SK-N-SH (cell line): Measurements from ENCODE around the gene LPAR1. TPM values are rescaled to one million over a fixed set of nuclear protein-coding genes. Genes with fewer than 3 reads are reported as not detected.

Experiments
- CTCF ChIA-PET: fragments of 300-600, 350-600 bp; formaldehyde crosslinking; extraction: SDS; loops from one replicate; lab custom pipeline; 2021; lab: Yijun Ruan, JAX
- POLR2A ChIA-PET: fragments of 350-600 bp; sonication (Branson Sonifier 250); formaldehyde crosslinking; extraction: SDS; loops from one replicate; lab custom pipeline; 2020; ENCODE audit warnings: antibody characterized with exemption, inconsistent platforms; lab: Yijun Ruan, JAX
- DNase-seq: peaks from one replicate; pipeline ENCODE4 v3.0.0; 2012
- H2AFZ ChIP-seq: fragments of 200-600 bp; sonication (generic); 2 replicates; pipeline ENCODE4 v1.8.1; 2016; ENCODE audit warnings: antibody characterized with exemption, mild to moderate bottlenecking, low read depth
- H3F3A ChIP-seq: fragments of 200-600 bp; sonication (generic); replicated peaks from 2 replicates; pipeline ENCODE3; 2016; ENCODE audit warnings: antibody characterized with exemption, mild to moderate bottlenecking; ENCODE audit not compliant: insufficient read depth
- H3K27ac ChIP-seq, 2 experiments: fragments of 200-500 bp in 1 of 2; fragments of 200-600 bp in 1 of 2; sonication (Bioruptor generic) in 1 of 2; sonication (generic), shearing (Covaris generic) in 1 of 2; 2 replicates each; pipeline versions ENCODE4 v1.5.1 to v1.6.1; 2014 to 2016; ENCODE audit warnings: low read depth in 2 of 2, inconsistent platforms in 1 of 2, low read length in 1 of 2, mild to moderate bottlenecking in 1 of 2, mixed read lengths in 1 of 2
- H3K27me3 ChIP-seq: fragments of 200-600 bp; sonication (generic), shearing (Covaris generic); 2 replicates; pipeline ENCODE4 v1.6.1; 2016; ENCODE audit warnings: mixed run types; ENCODE audit not compliant: insufficient read depth
- H3K36me3 ChIP-seq, 2 experiments: fragments of 200-500 bp in 1 of 2; fragments of 200-600 bp in 1 of 2; sonication (Bioruptor generic) in 1 of 2; sonication (generic) in 1 of 2; replicated peaks in 1 of 2; 2 replicates each; pipeline versions ENCODE3 to v1.5.1; 2014 to 2016; ENCODE audit warnings: low read length in 1 of 2, mild to moderate bottlenecking in 1 of 2; ENCODE audit not compliant: insufficient read depth in 2 of 2, control insufficient read depth in 1 of 2
- H3K4me1 ChIP-seq, 2 experiments: fragments of 200-500 bp in 1 of 2; fragments of 200-600 bp in 1 of 2; sonication (Bioruptor generic) in 1 of 2; sonication (generic), shearing (Covaris generic) in 1 of 2; 2 replicates each; pipeline versions ENCODE4 v1.5.1 to v1.6.1; 2014 to 2016; ENCODE audit warnings: low read depth in 1 of 2, low read length in 1 of 2, mixed run types in 1 of 2; ENCODE audit not compliant: insufficient read depth in 2 of 2, control insufficient read depth in 1 of 2
- H3K4me2 ChIP-seq: fragments of 200-600 bp; sonication (generic), shearing (Covaris generic); 2 replicates; pipeline ENCODE4 v1.6.1; 2017; ENCODE audit warnings: mixed run types
- H3K4me3 ChIP-seq, 2 experiments: fragments of 200-500 bp in 1 of 2; fragments of 200-600 bp in 1 of 2; sonication (Bioruptor generic) in 1 of 2; sonication (generic), shearing (Covaris generic) in 1 of 2; 2 replicates each; pipeline versions ENCODE4 v1.5.1 to v1.8.1; 2014 to 2016; ENCODE audit warnings: low read depth in 2 of 2, inconsistent platforms in 1 of 2, low read length in 1 of 2, mild to moderate bottlenecking in 1 of 2, mixed read lengths in 1 of 2, moderate library complexity in 1 of 2
- H3K79me2 ChIP-seq: fragments of 200-600 bp; sonication (generic); 2 replicates; pipeline ENCODE4 v1.8.1; 2017; ENCODE audit warnings: mild to moderate bottlenecking; ENCODE audit not compliant: insufficient read depth
- H3K9ac ChIP-seq: fragments of 200-600 bp; sonication (generic); 2 replicates; pipeline ENCODE4 v1.6.1; 2017; ENCODE audit warnings: mixed run types
- H3K9me2 ChIP-seq: fragments of 200-600 bp; sonication (generic); 2 replicates; pipeline ENCODE4 v1.6.1; 2017; ENCODE audit warnings: mixed run types
- H3K9me3 ChIP-seq: fragments of 200-600 bp; sonication (generic); 2 replicates; pipeline ENCODE4 v1.6.1; 2017; ENCODE audit warnings: mixed run types, mild to moderate bottlenecking, moderate library complexity
- H4K20me1 ChIP-seq: fragments of 200-600 bp; sonication (generic); 2 replicates; pipeline ENCODE4 v1.6.1; 2017; ENCODE audit warnings: mild to moderate bottlenecking, mixed run types; ENCODE audit not compliant: insufficient read depth
- EP300 ChIP-seq, 2 experiments: IDR thresholded peaks; 2 replicates each; pipeline versions ENCODE4 v1.4.0 to v1.6.1; 2012; ENCODE audit warnings: borderline replicate concordance in 1 of 2, low read depth in 1 of 2, low read length in 1 of 2
- EZH2phosphoT487 ChIP-seq: fragments of 200-600 bp; sonication (generic); IDR thresholded peaks from 2 replicates; pipeline ENCODE4 v1.6.1; 2017; ENCODE audit warnings: low read depth, mixed run types, mild to moderate bottlenecking, antibody characterized with exemption, moderate library complexity, borderline replicate concordance
- FOSL2 ChIP-seq: IDR thresholded peaks from 2 replicates; pipeline ENCODE4 v1.4.0; 2012; ENCODE audit warnings: low read depth, mild to moderate bottlenecking, moderate library complexity, borderline replicate concordance
- FOXJ3 ChIP-seq: sonication (generic); formaldehyde crosslinking; IDR thresholded peaks from 2 replicates; pipeline ENCODE4 v1.5.1; 2020; ENCODE audit warnings: mild to moderate bottlenecking, missing genetic modification reagents
- GATA2 ChIP-seq: sonication (generic); formaldehyde crosslinking; IDR thresholded peaks from 2 replicates; pipeline ENCODE4 v1.5.0; 2020; ENCODE audit warnings: mild to moderate bottlenecking, missing genetic modification reagents
- IRF3 ChIP-seq: fragments of 150-350 bp; IDR thresholded peaks from 2 replicates; pipeline ENCODE4 v1.6.1; 2016; ENCODE audit warnings: mild to moderate bottlenecking, low read depth, low read length
- JUND ChIP-seq: IDR thresholded peaks from 2 replicates; pipeline ENCODE4 v1.4.0; 2012
- MAX ChIP-seq: IDR thresholded peaks from 2 replicates; pipeline ENCODE4 v1.4.0; 2012; ENCODE audit warnings: low read depth
- MEF2A ChIP-seq: IDR thresholded peaks from 2 replicates; pipeline ENCODE4 v1.4.0; 2012; ENCODE audit warnings: low read depth, borderline replicate concordance
- NFIC ChIP-seq: IDR thresholded peaks from 2 replicates; pipeline ENCODE4 v1.4.0; 2012; ENCODE audit warnings: borderline replicate concordance
- POLR2AphosphoS5 ChIP-seq: IDR thresholded peaks from 2 replicates; pipeline ENCODE4 v1.6.1; 2012; ENCODE audit warnings: low read depth, low read length
- RAD21 ChIP-seq: IDR thresholded peaks from 2 replicates; pipeline ENCODE4 v1.6.1; 2012; ENCODE audit warnings: mild to moderate bottlenecking, low read length
- RCOR1 ChIP-seq: fragments of 150-350 bp; IDR thresholded peaks from 2 replicates; pipeline ENCODE4 v1.6.1; 2017; ENCODE audit warnings: antibody characterized with exemption, low read length
- REST ChIP-seq: IDR thresholded peaks from 2 replicates; pipeline ENCODE4 v1.6.1; 2012; ENCODE audit warnings: mild to moderate bottlenecking, low read depth, low read length, moderate library complexity
- RFX5 ChIP-seq: IDR thresholded peaks from 2 replicates; pipeline ENCODE4 v1.6.1; 2012; ENCODE audit warnings: mild to moderate bottlenecking, improper control_type of control experiment, low read length
- SIN3A ChIP-seq: IDR thresholded peaks from 2 replicates; pipeline ENCODE4 v1.6.1; 2012; ENCODE audit warnings: low read depth, mild to moderate bottlenecking, low read length, moderate library complexity, borderline replicate concordance
- SMC3 ChIP-seq: IDR thresholded peaks from 2 replicates; pipeline ENCODE4 v1.6.1; 2012; ENCODE audit warnings: low read depth, low read length, improper control_type of control experiment
- TEAD4 ChIP-seq: IDR thresholded peaks from 2 replicates; pipeline ENCODE4 v1.4.0; 2012; ENCODE audit warnings: mild to moderate bottlenecking, borderline replicate concordance; ENCODE audit not compliant: insufficient read depth
- USF2 ChIP-seq: fragments of 150-350 bp; IDR thresholded peaks from 2 replicates; pipeline ENCODE4 v1.6.1; 2017; ENCODE audit warnings: antibody characterized with exemption, low read length, low read depth, borderline replicate concordance
- ZBTB33 ChIP-seq: IDR thresholded peaks from 2 replicates; pipeline ENCODE4 v1.4.0; 2012; ENCODE audit warnings: low read depth, borderline replicate concordance
- polyA plus RNA-seq, 3 experiments: library from polyadenylated mRNA; depleted of rRNA; stranded (reverse); fragments of >200 nt; gene quantifications; 2 replicates each; pipeline ENCODE4 v1.2.3, GENCODE V29; 2012

Gene LPAR1
- polyA plus RNA-seq, 1 of the 3 experiments (the other 2 are of a cell fraction), result 9.4 TPM

- H3K9me3 ChIP-seq, result no peaks in the 10 kb centered on the region
- no peaks in the 10 kb centered on the region for H3K36me3 ChIP-seq
- ChIA-PET POLR2A (no interaction called here), CTCF (interaction anchor here (1.2 kb wide), 1 partner anchor 13 kb away, joined by 3 read pairs; no protein-coding TSS in a partner anchor)
- no peak overlapping the region for H3K9ac ChIP-seq
- H4K20me1 ChIP-seq, result no peaks in the 10 kb centered on the region
- no peaks in the 10 kb centered on the region for H3K27me3 ChIP-seq
- H3K27ac ChIP-seq, result no peak overlapping the region
- no peak for TF ChIP-seq FOXJ3 (CRISPR knock-in tag)
- no peak for TF ChIP-seq GATA2 (CRISPR knock-in tag)
- no peak for TF ChIP-seq SIN3A
- no peak for TF ChIP-seq FOSL2
- TF ChIP-seq JUND, result no peak
- no peak for TF ChIP-seq MEF2A
- no peak for TF ChIP-seq POLR2AphosphoS5
- TF ChIP-seq RFX5, result no peak
- TF ChIP-seq SMC3, result no peak
- TF ChIP-seq NFIC, result no peak
- no peak for TF ChIP-seq RCOR1
- no peak for TF ChIP-seq REST
- TF ChIP-seq IRF3, result no peak
- no peak for TF ChIP-seq EP300 (IDR thresholded peaks at IDR 0.05; ENCODE audit: borderline replicate concordance in 1 of 2, low read depth in 1 of 2, low read length in 1 of 2)
- no peak for TF ChIP-seq RAD21
- TF ChIP-seq ZBTB33, result no peak
- no peak for TF ChIP-seq TEAD4
- no peak for TF ChIP-seq USF2
- TF ChIP-seq EZH2phosphoT487, result no peak
- TF ChIP-seq MAX, result no peak
- H3K79me2 ChIP-seq, result no peaks in the 10 kb centered on the region
- H3K4me3 ChIP-seq, result no peak overlapping the region
- H3K4me1 ChIP-seq, result peaks cover 5 to 23% of the 10 kb centered on the region in 2 experiments; a peak in 2 of 4 replicates
- no peak for DNase-seq
- H3K4me2 ChIP-seq, result no peak overlapping the region
- H2AFZ ChIP-seq, result no peak overlapping the region
- H3K9me2 ChIP-seq, result no peaks in the 10 kb centered on the region
- no peaks in the 10 kb centered on the region for H3F3A ChIP-seq
These were observed 58.6 kb downstream of the LPAR1 start for GRCh38 chr9:110979636-110980035.
